GM19240 (cell line): ENCODE measurements around the gene ARHGAP40.
A peak's percentile ranks its signal among the peaks of the same experiment; 100 is the strongest.

ENCODE experiments used
- DNase-seq: peaks from one replicate; pipeline ENCODE4 v3.0.0; 2011; ENCODE audit warnings: low spot score; ENCODE audit not compliant: insufficient read length

ARHGAP40 gene

DNA sequence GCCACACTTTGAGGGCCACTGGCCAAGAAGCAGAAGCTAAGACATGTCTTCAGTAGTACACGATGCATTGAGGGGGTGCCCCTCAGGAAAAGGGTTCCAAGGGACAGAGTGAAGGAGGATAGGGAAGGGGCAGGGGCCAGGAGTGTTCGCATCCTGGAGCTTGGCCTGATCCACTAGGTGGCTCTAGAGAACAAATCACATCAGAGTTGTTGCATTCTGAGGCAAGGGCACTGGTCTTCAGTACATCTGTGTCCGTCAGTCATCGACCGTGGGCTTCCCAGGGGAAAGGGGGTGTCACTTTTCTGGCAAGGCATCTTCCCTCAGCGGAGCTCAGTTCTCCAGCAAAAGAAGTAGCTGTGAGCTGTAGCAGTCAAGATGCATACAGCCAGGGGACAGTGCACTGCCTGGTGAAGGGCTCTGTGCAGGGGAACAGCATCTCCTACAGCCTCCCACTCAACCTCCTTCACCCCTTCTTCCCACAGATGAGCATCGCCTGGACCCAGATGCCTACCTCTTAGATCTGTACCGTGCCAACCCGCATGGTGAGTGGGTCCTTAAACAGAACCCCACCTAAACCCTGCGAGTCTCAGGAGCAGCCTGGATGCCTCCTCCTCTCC lies 47.8 kb downstream of the ARHGAP40 start:
- no peak for DNase-seq

DNA sequence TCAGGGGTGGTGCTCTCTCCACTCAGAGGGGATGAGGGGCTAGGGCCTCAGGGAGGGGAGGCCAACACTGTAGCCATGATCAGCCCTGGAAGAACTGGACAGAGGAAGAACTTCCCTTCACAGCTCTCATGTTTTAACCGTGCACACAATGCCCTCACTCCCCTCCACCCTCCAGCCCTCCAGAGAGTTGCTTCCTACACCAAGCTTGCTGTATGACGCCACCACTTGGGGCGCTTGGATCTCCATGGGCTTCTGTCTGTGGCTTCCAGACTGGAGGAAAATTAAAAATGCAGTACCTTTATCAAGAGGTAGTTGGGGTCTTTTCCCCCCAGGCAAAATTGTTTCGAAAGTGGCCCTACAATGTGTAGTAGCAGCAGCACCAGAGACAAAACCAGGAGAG lies 48.4 kb downstream of the ARHGAP40 start:
- no peak for DNase-seq

DNA sequence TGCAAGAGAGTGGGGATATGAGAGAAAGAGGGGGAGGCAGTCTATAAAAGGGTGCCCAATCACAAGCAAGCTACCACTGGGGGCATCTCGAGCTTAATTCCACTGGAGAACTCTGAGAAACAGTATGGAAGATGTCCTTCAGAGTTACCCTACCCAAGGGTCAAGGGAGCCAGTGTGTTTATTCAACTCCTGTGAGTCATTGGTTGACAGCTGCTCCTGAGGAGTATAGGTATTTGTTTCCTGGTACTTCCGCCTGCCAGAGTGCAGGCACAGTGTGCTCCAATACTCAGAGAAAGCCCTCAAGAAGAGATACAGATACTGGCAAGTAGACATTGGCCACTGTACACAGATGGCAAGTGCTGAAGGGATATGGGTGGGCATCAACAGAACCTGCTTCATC lies 49.5 kb downstream of the ARHGAP40 start:
- no peak for DNase-seq

DNA sequence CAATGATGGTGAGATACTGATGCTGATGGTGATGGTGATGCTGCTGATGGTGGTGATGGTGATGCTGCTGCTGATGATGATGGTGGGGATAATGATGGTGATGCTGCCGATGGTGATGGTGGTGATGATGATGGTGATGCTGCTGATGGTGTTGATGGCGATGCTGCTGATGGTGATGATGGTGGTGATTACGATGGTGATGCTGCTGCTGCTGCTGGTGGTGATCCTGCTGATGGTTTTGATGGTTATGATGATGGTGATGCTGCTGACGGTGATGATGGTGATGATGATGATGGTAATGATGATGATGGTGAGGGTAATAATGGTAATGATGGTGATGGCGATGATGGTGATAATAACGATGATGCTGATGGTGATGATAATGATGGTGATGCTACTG lies 50.0 kb downstream of the ARHGAP40 start:
- no peak for DNase-seq

DNA sequence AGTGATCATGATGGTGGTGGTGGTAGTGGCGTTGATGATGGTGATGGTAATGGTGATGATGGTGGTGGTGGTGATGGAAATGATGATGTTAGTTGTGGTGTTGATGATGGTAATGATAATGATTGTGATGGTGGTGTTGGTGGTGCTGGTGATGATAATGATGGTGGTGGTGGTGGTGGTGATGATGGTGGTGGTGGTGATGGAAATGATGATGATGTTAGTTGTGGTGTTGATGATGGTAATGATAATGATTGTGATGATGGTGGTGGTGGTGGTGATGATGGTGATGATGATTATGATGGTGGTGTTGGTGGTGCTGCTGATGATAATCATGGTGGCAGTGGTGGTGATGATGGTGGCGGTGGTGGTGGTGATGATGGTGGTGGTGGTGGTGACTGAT lies 51.4 kb downstream of the ARHGAP40 start:
- no peak for DNase-seq

DNA sequence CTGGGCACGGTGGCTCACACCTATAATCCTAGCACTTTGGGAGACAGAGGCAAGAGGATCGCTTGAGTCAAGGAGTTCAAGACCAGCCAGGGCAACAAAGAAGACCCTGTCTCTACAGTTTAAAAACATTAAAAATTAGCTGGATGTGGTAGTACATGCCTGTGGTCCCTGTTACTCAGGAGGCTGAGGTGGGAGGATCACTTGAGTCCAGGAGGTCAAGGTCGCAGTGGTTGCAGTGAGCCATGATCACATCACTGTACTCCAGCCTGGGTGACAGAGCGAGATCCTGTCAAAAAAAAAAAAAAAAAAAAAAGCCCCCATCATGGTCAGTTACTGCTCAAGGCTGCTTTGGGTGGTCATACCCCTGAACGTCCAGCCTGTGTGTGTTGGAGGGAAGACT lies 55.8 kb downstream of the ARHGAP40 start:
- DNase-seq, result no peak

DNA sequence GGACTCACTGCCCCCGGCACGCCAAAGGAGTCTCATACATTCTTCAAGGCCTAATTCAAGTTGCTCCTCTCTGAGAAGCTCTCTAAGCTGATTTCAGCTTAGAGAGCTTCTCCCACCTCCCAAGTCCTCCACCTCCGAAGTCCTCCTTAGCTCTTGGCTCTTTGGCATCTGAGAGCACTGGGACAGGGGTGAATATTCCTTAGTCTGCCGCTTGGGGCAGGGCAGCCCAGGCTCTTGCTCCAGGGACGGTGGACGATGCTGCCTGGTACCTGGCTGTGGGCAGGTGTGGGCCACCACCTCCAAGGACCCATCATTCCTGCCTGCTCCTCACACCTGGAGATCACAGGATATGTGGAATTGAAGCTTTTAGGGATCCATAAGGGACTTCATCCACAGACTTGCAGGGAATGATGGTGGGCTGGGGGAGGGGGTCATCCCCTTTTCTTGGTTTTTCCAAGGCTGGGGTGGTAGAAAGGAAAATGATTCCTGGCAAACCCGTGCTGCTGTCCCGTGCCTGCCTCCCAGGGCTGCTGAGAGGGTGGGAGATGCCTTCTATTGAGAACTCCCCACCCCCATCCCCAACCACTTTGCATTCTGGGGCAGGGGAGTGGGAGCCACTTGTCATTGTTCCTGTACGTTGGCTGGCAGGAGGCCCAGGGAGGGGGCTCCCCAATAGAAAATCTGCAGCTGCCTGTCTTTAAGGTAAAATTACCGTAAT lies 57.4 kb downstream of the ARHGAP40 start:
- DNase-seq, result peak; percentile 50

DNA sequence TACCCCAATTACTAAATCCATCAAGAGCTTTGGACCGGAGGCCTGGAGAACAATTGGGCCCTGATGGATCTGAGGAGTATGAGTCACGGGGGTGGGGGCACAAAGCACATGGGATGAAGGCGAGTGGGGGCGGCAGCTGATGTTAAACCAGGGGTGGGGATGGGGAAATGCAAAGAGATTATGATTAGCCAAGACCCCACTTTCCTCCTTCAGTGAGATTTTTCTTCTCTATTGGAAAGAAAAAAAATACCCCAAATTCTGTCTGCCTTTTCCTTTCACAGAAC lies 57.9 kb downstream of the ARHGAP40 start:
- DNase-seq, result no peak

DNA sequence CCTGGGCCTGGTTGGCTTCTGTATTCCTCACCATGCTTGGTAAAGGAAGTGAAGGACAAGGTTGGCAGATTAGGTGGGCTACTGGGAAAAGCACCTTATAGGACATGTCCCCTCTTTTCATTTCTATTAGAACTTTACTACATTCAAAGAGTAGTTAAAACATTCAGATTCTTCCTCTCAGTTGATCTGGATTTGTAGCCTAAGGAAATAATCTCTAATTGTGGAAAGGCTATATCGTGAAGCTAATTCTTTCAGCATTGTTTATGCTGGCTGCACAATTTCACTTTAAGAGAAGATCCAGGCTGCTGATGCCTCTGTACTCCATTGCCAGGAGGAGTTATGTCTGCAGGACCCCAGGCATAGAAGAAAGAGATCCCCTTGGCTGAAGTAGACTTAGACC lies 58.8 kb downstream of the ARHGAP40 start:
- no peak for DNase-seq

DNA sequence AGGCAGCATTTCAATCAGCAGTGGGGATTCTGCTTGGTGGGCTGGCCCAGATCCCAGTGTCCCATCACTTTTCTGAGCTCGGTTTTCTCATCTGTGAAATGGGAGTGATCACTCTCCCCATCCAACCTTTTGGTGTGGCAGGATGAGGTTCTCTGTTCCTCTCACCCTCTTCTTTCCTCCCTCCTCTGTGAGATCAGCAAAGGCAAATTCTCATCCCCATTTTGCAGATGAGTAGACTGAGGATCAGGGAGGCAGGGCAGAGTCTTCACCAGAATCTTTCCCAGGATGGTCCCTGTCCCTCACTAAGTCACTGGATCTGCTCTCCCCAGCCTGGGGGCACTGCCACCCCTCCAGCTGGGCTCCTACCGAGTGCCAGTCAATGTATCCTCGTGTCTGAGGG lies 62.1 kb downstream of the ARHGAP40 start:
- no peak for DNase-seq

DNA sequence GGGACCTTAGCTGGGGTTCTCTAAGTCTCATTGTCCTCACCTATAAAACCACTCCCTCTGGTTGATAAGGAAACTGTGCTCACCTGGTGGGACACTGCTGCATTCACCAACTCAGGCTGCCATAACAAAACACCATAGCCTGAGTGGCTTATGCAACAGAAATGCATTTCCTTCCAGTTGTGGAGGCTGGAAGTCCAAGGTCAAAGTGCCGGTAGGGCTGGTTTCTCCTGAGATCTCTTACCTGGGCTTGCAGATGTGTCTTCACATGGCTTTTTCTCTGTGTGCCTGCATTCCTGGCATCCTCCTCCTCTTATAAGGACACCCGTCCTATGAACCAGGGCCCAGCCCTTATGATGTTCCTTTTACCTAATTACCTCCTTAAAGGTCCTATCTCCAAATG lies 62.7 kb downstream of the ARHGAP40 start:
- no peak for DNase-seq

DNA sequence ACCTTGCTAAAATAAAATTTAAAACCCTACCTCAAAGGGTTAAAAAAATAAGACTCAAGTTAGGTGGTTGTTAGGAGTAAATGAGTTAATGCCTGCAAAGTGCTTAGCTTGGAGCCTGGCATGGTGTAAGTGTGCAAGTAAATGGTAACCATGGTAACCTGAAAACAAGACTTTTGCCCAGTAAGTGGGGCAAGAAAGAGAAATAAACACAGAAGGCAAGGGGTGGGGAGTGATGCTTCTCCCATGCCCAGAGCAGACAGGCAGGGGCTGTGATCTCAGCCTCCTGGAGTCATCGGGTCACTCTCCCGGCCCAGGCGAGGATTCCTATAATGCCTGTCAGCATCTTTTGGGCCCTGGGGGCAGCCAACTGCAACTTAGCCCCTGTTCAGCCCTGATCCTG lies 63.5 kb downstream of the ARHGAP40 start:
- DNase-seq, result no peak

DNA sequence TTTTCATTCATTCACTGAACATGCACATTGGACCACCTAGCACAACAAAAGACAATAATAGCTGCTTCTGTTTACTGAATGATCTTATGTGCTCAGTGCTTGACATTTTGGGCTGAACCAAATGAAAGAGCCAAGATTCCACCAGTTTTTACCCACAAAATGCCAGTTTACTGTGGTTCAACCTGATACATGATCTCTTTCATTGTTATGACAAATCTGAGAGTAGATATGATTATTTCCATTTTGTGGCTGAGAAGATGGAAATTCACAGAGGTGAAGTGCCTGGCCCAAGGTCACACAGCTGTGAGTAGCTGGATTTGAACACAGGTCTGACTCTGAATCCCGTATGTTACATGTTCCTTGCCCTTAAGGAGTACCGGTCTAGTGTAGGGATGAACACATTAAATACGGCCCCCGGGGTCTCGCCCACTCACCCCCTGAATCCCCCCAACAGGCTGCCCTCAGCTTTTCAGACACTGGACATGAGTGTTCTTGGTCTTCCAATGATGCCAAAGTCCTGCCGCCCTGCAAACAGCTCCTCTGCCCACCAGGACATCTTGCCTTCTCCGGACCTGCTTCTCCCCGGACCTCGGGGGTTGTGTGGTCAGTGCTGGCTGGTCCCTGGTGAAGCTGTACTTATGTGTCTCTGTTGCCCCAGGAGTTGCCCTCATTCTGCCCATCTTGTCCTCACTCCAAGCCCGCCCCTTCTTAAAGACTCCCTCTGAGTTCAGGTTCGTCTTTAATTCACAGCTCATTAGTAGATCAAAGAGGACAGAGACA lies 64.1 kb downstream of the ARHGAP40 start:
- no peak for DNase-seq

DNA sequence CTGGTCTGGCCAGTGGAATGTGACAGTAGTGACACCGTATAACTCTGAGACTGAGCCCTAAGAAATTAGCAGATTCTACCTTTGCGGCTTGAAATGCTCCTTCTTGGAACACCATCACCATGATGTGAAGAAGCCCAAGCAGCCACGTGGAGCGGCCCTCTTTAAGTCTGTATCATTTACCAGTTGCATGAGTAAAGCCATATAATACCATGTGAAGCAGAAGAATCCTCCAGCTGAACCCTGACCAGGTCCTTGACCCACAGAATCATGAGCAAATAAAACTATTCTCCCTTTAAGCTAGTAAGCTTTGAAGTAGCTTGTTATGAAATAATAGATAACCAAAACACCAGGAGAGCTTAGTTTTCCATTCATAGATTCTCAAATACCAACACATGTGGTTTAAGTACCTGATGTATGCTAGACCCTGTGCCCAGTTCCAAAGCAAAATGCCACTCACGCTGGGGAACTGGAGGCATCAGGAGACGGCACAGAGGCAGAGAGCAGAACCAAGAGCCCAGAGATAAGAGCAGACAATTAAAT lies 65.9 kb downstream of the ARHGAP40 start:
- DNase-seq, result no peak

DNA sequence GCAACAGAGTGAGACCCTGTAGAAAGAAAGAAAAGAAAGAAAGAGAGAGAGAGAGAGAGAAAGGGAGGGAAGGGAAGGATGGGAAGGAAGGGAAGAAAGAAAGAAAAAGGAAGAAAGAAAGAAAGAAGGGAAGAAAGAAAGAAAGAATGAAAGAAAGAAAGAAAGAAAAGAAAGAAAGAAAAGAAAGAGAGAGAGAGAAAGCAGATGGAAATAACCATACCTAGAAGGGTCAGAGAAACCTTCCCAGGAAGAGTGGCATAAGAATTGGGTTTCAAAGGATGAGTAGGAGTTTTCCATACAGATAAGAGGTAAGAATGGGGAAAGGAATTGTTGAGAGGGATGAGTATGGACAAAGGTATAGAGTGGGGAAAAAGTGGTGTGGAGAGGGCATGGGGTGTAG lies 68.1 kb downstream of the ARHGAP40 start:
- DNase-seq, result no peak

DNA sequence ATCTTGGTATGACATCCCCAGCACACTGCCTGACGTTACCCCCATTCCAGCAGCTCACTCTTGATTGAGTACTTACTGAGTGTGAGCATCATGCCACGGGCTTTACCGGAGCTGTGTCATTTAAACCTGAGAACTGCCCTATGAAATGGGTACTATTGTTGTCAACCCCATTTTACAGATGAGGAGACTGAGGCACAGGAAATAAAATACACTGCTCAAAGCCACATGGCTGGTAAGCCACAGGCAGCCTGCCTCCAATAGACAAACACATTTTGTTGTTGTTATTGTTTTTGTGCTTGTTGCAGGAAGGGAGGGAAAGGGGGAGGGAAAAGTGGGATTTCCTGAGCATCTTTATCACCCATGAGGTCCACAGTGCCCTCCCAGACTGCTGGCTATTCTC lies 69.2 kb downstream of the ARHGAP40 start:
- DNase-seq, result no peak

DNA sequence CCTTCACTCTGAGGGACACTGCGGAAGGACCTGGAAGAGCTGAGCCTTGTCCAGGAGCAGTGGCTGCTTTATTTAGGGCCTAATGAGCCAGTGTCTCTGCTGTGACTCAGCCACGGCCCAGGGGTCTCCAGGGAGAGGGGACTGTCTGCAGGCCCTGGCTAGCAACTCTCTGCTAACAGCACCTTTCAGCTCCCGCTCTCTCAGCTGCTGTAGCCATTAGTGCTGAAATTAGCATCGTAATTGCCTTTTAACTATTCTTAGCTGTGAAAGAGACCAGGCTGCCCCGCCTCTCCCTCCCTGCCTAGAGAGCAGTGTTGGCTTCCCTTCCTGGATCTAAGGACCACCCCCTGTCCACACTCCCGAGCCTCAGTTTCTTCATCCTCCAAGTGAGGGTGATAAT lies 69.6 kb downstream of the ARHGAP40 start:
- no peak for DNase-seq

DNA sequence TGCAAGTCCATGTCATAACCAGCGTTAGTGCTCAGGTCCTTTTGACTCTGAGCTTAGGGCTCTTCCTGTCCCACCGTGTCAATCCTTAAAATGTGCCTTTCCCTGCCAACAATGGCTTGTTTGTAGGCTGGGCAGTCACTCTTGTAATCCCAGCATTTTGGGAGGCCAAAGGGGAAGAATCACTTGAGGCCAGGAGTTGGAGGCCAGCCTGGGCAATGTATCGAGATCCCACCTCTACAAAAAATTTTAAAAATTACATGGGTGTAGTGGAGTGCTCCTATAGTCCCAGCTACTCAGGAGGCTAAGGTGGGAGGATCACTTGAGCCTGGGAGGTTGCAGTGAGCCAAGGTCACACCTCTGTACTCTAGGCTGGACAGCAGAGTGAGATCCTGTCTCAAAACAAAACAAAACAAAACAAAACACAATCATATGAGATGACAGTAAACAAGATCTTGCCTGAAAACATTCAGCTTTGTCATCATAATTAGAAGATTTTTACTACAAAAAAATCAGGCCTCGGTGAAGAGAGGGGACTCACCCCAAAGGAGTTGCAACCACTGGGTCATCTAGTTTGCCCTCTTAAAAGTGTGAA lies 70.2 kb downstream of the ARHGAP40 start:
- no peak for DNase-seq

DNA sequence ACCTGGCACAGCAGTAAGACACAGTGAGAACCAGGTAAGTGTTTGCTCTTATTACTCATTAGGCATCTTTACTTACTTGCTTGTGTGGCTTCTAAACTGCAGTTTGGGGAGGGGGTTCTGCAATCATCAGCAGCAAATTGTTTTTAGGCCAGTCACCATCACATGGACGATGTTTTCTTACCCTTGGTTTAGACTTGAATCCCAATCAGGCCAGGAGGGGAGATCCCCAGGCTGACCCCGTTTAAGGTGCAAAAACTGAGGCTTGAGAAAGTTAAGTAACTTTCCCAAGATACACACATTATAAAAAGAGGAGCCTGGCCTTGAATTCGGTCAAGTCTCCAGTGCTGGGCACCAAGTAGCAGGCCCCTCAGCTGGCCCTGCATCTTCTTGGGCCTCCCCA lies 70.9 kb downstream of the ARHGAP40 start:
- DNase-seq, result no peak

DNA sequence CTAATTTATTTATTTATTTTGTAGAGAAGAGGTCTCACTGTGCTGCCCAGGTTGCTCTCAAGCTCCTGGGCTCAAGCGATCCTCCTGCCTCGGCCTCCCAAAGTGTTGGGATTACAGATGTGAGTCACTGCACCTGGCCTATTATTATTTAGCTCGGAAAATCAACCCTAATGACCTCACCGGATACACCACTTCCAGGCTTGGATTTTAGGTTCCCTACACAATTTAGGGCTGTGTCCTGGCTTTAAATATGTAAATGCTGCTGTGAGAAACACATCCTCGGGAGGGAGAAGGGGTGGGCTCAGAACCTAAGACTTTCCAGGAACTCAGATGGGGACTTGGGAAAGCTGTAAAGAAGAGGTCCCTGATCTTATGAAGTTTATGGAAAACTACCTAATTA lies 71.7 kb downstream of the ARHGAP40 start:
- no peak for DNase-seq

DNA sequence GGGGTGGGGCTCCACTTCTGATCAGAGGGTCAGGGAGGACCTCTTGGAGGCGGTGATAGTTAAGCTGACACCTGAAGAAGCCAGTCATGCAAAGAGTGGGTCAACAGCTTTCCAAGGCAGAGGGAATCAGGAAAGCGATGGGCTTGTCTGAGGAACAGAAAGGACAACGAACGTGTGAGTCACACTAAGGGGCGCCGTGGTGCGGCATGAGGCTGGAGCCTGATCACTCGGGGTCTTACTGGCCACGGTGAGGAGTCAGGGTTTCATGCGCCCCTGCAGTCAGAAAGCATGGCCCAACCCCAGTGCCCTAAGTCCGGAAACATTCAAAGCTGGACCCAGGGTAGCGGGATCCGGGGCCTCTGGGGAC lies 72.1 kb downstream of the ARHGAP40 start:
- DNase-seq, result no peak

DNA sequence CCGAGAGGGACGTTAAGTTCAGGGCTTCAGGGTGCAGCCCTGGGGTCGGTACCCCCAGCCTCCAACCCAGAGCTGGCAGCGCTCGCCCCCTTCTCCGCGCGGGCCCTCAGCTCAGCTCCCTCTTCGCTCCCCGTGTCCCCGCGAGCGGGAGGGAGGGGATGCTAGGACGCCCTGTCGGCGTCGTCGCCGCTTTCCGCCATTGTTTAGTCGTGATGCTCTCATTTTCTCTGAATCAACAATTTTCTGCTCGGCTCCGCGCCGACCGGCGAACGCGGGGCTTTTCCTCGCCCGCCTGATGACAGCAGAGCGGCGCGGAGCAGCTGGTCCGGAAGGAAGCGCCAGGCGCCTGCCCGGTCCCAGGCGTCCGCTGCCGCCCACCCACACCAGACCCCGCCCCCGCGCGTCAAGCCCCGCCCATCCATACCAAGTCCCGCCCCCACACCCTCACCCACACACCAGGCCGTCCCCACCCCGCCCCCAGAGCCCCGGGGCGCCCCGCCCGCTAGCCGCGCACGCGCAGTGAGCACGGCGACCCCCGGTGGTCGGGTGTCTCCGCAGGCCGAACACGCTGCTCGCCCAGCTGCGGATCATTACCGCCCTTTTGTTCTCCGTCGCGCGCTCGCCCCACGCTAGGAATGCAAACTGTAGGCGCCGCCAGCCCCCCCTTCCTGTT lies 72.6 kb downstream of the ARHGAP40 start:
- peak; percentile 43 for DNase-seq
